LNCaP clone FGC (cell line): Measurements from ENCODE around the gene C2CD2L.

Experiments used
- DNase-seq: peaks from one replicate; pipeline ENCODE4 v3.0.0-alpha.2; 2011; ENCODE audit warnings: low read depth
- H3K4me3 ChIP-seq: 2 replicates; pipeline ENCODE4 v1.5.1; 2011; ENCODE audit warnings: mild to moderate bottlenecking, low read depth, low read length, control low read depth
- TF ChIP-seq, protein P1 (sequence below): IDR thresholded peaks from 2 replicates; pipeline ENCODE4 v1.5.1; 2012; ENCODE audit warnings: mild to moderate bottlenecking; ENCODE audit not compliant: control insufficient read depth, insufficient read depth; ENCODE audit errors: extremely low read depth

Gene C2CD2L

DNA sequence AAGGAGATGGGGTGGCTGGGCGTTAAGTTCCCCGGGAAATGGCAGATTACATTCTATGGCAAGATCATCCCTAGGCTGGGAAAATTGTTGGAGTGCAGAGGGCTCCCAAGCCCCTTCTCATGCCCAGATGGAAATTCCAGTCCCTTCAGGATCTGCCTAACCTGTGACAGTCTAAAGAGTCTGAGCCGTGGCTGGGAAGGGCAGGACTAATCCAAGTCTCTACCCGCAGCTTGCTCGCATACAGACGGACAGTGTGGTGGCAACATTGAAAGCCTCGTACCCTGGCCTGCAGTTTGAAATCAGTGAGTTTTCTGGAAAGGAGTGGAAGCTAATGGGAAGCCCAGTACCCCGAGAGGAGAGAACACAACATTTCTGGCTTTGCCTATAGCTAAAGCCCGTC is 18.7 kb upstream of the C2CD2L start:
- no peak overlapping the region for H3K4me3 ChIP-seq
- TF ChIP-seq, protein P1, sequence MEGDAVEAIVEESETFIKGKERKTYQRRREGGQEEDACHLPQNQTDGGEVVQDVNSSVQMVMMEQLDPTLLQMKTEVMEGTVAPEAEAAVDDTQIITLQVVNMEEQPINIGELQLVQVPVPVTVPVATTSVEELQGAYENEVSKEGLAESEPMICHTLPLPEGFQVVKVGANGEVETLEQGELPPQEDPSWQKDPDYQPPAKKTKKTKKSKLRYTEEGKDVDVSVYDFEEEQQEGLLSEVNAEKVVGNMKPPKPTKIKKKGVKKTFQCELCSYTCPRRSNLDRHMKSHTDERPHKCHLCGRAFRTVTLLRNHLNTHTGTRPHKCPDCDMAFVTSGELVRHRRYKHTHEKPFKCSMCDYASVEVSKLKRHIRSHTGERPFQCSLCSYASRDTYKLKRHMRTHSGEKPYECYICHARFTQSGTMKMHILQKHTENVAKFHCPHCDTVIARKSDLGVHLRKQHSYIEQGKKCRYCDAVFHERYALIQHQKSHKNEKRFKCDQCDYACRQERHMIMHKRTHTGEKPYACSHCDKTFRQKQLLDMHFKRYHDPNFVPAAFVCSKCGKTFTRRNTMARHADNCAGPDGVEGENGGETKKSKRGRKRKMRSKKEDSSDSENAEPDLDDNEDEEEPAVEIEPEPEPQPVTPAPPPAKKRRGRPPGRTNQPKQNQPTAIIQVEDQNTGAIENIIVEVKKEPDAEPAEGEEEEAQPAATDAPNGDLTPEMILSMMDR, result no peak
- no peak for DNase-seq

DNA sequence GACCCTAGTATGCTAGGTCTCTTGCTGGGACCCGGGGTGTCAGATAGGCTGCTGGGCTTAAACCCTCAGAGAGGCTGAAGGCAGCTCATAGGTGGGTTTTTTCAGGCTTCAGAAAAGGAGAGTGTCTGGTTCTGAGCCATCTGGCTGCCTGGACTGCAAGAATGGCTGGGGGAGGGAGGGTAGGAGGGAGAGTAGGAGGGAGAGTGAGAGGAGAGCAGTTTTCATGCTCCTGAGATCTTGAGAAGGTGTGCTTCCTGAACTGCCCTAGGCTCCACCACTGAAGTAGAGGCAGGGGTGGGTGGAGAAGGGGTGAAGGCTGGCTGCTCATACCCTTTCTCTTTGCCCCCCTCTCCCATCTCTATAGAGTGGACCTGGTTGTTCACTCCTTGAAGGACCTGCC is 17.8 kb upstream of the C2CD2L start:
- no peak overlapping the region for H3K4me3 ChIP-seq
- no peak for DNase-seq
- TF ChIP-seq, protein P1, result no peak

DNA sequence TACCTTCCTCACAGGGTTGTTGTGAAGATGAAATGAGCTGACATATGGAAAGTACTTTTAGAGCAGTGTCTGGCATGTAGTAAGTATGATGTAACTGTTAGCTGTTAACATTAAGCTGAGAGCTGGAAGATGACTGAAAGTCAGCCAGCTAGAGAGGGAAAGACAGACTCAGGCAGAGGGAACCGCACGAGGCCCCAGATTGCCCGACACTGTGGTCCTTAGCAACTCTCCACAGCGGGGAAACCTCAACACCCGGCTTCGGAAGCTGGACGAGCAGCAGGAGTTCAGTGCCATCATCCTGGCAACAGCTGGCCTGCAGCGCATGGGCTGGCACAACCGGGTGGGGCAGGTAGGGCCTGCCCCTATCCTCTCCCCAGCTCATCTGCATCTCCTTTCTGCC is 16.0 kb upstream of the C2CD2L start:
- no peak overlapping the region for H3K4me3 ChIP-seq
- TF ChIP-seq, protein P1, result no peak
- no peak for DNase-seq

DNA sequence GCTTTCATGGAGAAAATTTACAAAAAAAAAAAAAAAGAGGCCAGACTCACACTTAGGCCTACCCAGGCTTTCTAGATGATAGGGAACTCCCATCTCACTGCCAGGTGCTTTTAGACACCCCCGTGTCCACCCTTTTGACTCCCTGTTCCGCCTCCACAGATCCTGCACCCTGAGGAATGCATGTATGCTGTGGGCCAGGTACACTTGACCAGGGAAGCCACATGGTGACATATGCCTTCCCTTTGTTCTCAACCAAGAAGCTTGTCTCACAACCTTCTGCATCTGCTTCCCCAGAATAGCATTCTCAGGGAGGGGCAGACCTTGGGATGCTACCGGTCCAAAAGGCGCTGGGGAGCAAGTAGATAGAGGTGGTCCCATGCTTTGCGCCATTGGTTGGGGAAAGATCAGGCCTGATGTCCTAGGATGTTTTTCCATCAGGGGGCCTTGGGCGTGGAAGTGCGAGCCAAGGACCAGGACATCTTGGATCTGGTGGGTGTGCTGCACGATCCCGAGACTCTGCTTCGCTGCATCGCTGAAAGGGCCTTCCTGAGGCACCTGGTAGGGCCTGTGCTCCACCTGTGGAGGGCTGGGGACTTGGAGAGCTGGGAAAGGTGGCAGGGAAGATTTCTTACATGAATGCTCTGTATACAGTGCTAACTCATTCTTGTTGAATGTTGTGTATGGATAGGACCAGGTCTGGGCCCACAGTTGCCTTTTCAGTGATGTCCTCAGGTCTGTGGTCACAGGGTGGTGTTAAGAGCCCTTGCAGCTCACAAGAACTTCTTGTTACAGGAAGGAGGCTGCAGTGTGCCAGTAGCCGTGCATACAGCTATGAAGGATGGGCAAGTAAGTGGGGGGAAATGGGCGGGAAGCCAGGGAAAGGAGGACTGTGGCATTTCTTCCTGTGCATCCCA is 14.9 kb upstream of the C2CD2L start:
- TF ChIP-seq, protein P1, result no peak
- H3K4me3 ChIP-seq, result peak overlapping the region; percentile 70; the same call in 1 of the 2 replicates
- DNase-seq, result no peak

DNA sequence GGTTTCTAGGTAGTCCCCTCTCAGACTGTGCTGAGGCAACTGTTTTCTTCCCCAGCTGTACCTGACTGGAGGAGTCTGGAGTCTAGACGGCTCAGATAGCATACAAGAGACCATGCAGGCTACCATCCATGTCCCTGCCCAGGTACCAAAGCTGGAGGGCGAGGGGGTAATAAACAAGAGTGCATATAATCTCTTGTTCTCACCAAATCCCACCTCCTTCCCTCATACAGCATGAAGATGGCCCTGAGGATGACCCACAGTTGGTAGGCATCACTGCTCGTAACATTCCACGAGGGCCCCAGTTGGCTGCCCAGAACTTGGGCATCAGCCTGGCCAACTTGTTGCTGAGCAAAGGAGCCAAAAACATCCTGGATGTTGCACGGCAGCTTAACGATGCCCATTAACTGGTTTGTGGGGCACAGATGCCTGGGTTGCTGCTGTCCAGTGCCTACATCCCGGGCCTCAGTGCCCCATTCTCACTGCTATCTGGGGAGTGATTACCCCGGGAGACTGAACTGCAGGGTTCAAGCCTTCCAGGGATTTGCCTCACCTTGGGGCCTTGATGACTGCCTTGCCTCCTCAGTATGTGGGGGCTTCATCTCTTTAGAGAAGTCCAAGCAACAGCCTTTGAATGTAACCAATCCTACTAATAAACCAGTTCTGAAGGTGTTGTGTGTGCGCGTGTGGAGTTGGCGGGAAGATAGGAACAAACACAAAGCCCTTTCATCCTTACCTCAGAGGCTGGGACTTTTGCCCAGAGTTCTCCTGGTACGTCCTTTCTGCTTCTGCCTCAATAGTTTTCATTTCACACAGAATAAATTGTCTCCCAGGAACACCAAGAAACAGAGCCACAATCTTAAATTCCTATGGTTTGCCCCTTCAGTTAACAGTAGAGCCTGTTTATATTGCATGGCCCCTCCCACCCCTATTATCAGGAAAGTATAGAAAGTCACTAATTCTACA is 14.0 kb upstream of the C2CD2L start:
- TF ChIP-seq, protein P1, result no peak
- H3K4me3 ChIP-seq, result peak overlapping the region; percentile 70
- no peak for DNase-seq

DNA sequence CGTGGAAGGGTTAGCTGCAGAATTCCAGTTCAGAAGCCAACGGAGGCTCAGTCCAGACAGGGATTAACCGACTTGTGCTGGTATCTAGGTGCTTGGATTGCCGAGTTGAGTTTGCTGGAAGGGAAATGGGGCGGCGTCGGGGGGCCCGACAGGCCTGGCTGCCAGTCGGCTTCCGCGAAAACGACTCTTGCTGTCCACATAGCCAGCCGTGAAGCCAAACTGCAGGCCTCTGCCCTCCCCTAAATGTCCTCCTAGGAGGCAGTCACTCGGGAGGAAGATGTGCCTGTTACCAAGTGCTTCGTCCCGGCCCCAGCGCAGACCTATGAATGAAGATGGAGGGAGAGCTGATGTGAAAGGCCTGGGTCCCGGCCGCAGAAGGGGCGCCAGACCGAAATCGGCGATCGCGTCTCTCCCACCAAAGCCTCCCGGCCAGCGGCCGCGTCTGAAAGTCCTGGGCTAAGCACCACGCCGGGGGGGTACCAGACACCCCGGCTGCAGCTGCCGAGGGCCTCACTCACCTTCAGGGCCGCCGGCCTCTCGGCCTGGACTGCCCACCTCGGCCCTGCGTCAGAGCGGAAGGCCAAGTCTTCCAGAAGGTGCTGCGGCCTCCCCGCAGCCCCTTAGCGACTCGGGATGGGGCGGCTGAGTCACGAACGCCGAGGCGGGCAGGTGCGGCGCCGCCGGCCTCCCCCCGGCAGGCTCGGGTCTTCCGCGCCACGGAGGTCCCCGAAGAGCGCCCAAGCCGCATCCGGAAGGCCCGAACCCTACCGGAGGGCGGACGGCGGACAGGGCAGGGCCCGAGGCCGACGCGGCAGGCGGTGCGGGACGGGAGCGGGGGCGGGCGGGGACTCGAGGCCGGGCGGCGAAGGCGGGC is 13.0 kb upstream of the C2CD2L start:
- peak overlapping the region; percentile 70 for H3K4me3 ChIP-seq
- TF ChIP-seq, protein P1, result no peak
- DNase-seq, result no peak
